Measurements from ENCODE around the gene MYO1D. TPM values are rescaled to one million over a fixed set of nuclear protein-coding genes. Genes with fewer than 3 reads are reported as not detected.

MYO1D gene
- polyA plus RNA-seq, 3 donors, result 30.5 to 33.4 (median 30.6) TPM

DNA sequence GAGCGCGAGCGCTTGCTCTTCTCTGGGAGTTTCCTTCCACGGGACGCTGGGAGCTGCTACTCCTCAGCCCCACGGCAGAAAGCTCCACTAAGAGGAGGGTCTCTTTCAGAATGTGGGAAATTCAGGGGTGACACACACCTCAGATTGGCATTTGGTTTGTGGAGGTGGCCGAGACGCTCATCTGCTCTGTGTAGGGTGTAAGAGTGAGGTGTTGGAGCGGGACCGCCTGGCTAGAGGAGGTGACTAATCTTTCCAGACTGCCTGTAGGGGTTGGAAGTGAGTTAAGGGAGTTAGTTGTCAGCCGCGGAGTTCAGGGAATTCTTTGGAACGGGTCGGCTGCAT lies 431.9 kb downstream of the MYO1D start:
- DNase-seq (ENCODE audit: low read depth in 3 of 3, low spot score in 2 of 3), result no peak

DNA sequence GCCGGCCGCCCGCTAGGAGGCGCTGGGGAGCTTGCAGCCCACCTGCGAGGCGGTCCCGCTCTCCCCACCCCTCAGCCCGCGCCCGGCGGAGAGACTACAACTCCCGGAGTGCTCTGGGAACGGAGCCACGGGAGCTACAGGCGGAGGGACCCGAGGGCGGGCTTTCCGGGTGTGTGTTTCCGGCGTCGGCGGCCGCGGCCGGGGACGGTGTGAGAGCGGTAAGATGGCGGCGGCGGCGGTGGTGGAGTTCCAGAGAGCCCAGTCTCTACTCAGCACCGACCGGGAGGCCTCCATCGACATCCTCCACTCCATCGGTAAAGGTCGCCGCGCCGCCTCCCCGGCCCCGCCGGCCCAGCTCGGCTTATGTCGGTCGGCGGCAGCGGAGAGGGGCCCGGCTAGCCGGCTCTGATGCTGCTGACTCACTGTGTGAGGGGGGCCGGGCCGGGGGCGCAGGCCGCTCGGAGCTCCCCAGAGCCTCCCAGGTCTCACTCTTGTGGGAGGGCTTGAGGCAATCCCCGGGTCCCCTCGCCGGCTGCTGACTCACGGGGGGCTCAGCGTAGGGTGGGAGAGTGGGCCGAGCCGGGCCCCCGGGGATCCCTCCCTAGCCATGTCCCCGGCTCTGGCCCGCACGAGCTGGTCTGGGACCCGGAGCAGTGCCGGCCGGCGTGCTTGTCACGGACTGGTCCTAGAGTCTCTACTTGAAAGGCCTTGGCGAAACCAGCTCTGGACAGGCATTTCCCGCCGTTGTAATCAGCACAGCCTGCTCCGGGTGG lies 432.4 kb downstream of the MYO1D start, which contains the start of gene PSMD11:
Gene PSMD11, plus strand, starts transcription at position 210 of the 773 bp plus-strand sequence. Its CDS starts 14 bp downstream, at position 224.
- peak; percentile 86 to 96 (median 90) for DNase-seq (ENCODE audit: low read depth in 3 of 3, low spot score in 2 of 3)

DNA sequence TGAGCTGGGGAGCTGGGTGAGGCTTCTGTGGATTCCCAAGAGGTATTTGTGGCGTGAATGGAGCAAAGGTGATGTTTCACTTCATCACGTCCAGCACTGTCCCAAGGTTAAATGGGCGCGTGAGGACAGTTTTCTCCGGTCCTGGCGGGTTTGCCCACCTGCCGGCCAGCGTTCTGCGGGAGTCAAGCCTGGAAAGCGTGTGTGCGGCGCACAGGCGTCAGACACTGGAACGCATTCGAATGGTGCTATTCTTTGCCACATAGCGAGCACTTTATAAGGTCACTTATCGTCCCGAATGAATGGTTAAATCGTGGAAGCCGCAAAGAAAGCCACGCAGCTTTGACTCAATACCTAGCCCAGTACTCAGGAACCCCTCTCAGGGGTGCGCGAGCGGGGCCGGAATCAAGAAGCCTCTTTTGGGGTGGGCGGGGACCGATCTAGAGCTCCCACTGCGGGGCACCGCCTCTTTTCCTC lies 433.1 kb downstream of the MYO1D start:
- DNase-seq (ENCODE audit: low read depth in 3 of 3, low spot score in 2 of 3), result no peak

Other genes with a start within 250 kb of the MYO1D start
- gene TMEM98, start 51.0 kb upstream of the MYO1D start, polyA plus RNA-seq (ENCODE audit: insufficient read length in 3 of 3), result 100 to 1,000 TPM; 214 to 239 (median 228) TPM
- not detected for gene SPACA3, start 114.7 kb upstream of the MYO1D start, polyA plus RNA-seq (ENCODE audit: insufficient read length in 3 of 3)